Panc1 (cell line): Measurements from ENCODE around the gene ODC1.

Experiments
- CTCF ChIP-seq: fragments of 450-650 bp; IDR thresholded peaks from 2 replicates; pipeline ENCODE4 v1.5.1; 2017; ENCODE audit warnings: mild to moderate bottlenecking
- POLR2AphosphoS5 ChIP-seq: IDR thresholded peaks from 2 replicates; pipeline ENCODE4 v1.6.1; 2012; ENCODE audit warnings: mild to moderate bottlenecking, low read depth, low read length, moderate library complexity
- REST ChIP-seq, 2 experiments: IDR thresholded peaks; 2 replicates each; pipeline ENCODE4 v1.6.1; 2011 to 2012; ENCODE audit warnings: low read depth in 2 of 2, control low read depth in 1 of 2, low read length in 1 of 2, mild to moderate bottlenecking in 1 of 2, moderate library complexity in 1 of 2; ENCODE audit not compliant: insufficient read depth in 1 of 2
- SIN3A ChIP-seq: IDR thresholded peaks from 2 replicates; pipeline ENCODE4 v1.6.1; 2012; ENCODE audit warnings: low read depth, mild to moderate bottlenecking, low read length, moderate library complexity, borderline replicate concordance; ENCODE audit not compliant: insufficient read depth
- TCF7L2 ChIP-seq: IDR thresholded peaks from 2 replicates; pipeline ENCODE4 v1.6.1; 2011; ENCODE audit warnings: mild to moderate bottlenecking, low read depth, low read length, inconsistent platforms

GRCh38 chr2:10480359-10480949, 32.3 kb upstream of the ODC1 start:
- no peak for TF ChIP-seq CTCF
- TF ChIP-seq REST (IDR thresholded peaks at IDR 0.05; ENCODE audit: insufficient read depth in 1 of 2, low read depth in 2 of 2, low read length in 1 of 2) = no peak
- TF ChIP-seq POLR2AphosphoS5 = no peak
- no peak for TF ChIP-seq SIN3A
- TF ChIP-seq TCF7L2 = no peak
